GM23338 (cell line): ENCODE measurements around the gene CFAP77. TPM values are rescaled to one million over a fixed set of nuclear protein-coding genes. Genes with fewer than 3 reads are reported as not detected.

Source experiments
- ATAC-seq: fragments of 200-7000 bp; cut with Tn5 transposase; 3 replicates; pipeline ENCODE4 v1.9.1; 2020
- DNase-seq: peaks from one replicate; pipeline ENCODE4 v3.0.0-alpha.2; 2015; ENCODE audit warnings: low spot score
- H2AFZ ChIP-seq: fragments of 200-600 bp; sonication (generic); 2 replicates; pipeline ENCODE4 v1.8.0; 2016; ENCODE audit warnings: antibody characterized with exemption, mild to moderate bottlenecking, moderate library complexity
- H3F3A ChIP-seq: fragments of 200-600 bp; sonication (generic); replicated peaks from 2 replicates; pipeline ENCODE4 v1.8.0; 2017; ENCODE audit warnings: antibody characterized with exemption, mixed run types, low read depth
- H3K27ac ChIP-seq: fragments of 200-600 bp; sonication (generic); 2 replicates; pipeline ENCODE4 v1.6.1; 2016; ENCODE audit warnings: low read depth
- H3K27me3 ChIP-seq: fragments of 200-600 bp; sonication (generic); 2 replicates; pipeline ENCODE4 v1.8.0; 2016; ENCODE audit warnings: mild to moderate bottlenecking, mixed run types, moderate library complexity; ENCODE audit not compliant: insufficient read depth
- H3K36me3 ChIP-seq: fragments of 200-600 bp; sonication (generic); 2 replicates; pipeline ENCODE4 v1.8.0; 2016; ENCODE audit warnings: mild to moderate bottlenecking; ENCODE audit not compliant: insufficient read depth
- H3K4me1 ChIP-seq: fragments of 200-600 bp; sonication (generic); 2 replicates; pipeline ENCODE4 v1.8.0; 2016; ENCODE audit warnings: mild to moderate bottlenecking, moderate library complexity; ENCODE audit not compliant: insufficient read depth
- H3K4me2 ChIP-seq: fragments of 200-600 bp; sonication (generic); 2 replicates; pipeline ENCODE4 v1.7.1; 2017; ENCODE audit warnings: mixed run types
- H3K4me3 ChIP-seq: fragments of 200-600 bp; sonication (generic); 2 replicates; pipeline ENCODE4 v1.6.1; 2016; ENCODE audit warnings: mixed run types
- H3K79me2 ChIP-seq: fragments of 200-600 bp; sonication (generic); replicated peaks from 2 replicates; pipeline ENCODE4 v1.8.0; 2017; ENCODE audit warnings: mild to moderate bottlenecking; ENCODE audit not compliant: insufficient read depth
- H3K9me2 ChIP-seq: fragments of 200-600 bp; sonication (generic); 2 replicates; pipeline ENCODE4 v1.8.0; 2017; ENCODE audit not compliant: insufficient read depth
- H4K20me1 ChIP-seq: fragments of 200-600 bp; sonication (generic); replicated peaks from 2 replicates; pipeline ENCODE4 v1.8.0; 2017; ENCODE audit warnings: mild to moderate bottlenecking; ENCODE audit not compliant: insufficient read depth
- H3K27ac Mint-ChIP-seq: 2 replicates; pipeline ENCODE4 v1.8.0; 2020; ENCODE audit warnings: inconsistent platforms, mild to moderate bottlenecking, moderate library complexity, mixed read lengths
- H3K27me3 Mint-ChIP-seq: 3 replicates; pipeline ENCODE4 v1.8.0; 2022; ENCODE audit warnings: low read depth, mild to moderate bottlenecking, moderate library complexity, mixed read lengths, inconsistent platforms; ENCODE audit not compliant: insufficient read depth, poor library complexity
- H3K36me3 Mint-ChIP-seq: 3 replicates; pipeline ENCODE4 v1.8.0; 2021; ENCODE audit warnings: low read depth, mild to moderate bottlenecking, inconsistent platforms, moderate library complexity, mixed read lengths
- H3K4me1 Mint-ChIP-seq: 3 replicates; pipeline ENCODE4 v1.8.0; 2020; ENCODE audit warnings: mild to moderate bottlenecking, inconsistent platforms, mixed read lengths
- H3K4me3 Mint-ChIP-seq: 3 replicates; pipeline ENCODE4 v1.8.0; 2021; ENCODE audit warnings: moderate library complexity, mild to moderate bottlenecking, inconsistent platforms, mixed read lengths
- H3K9me3 Mint-ChIP-seq: 3 replicates; pipeline ENCODE4 v1.8.0; 2020; ENCODE audit warnings: moderate library complexity, mild to moderate bottlenecking, inconsistent platforms, mixed read lengths
- CREB1 ChIP-seq: fragments of 250-450 bp; sonication (Bioruptor Pico); IDR thresholded peaks from 2 replicates; pipeline ENCODE4 v1.5.0; 2020; ENCODE audit warnings: low read depth, mild to moderate bottlenecking, moderate library complexity
- CTCF ChIP-seq, 2 experiments: fragments of 200-600 bp in 1 of 2; sonication (generic) in 1 of 2; conservative IDR thresholded peaks; 2 replicates each; pipeline versions ENCODE4 v1.5.1 to v1.6.1; 2016 to 2017; ENCODE audit warnings: antibody characterized with exemption in 2 of 2, low read depth in 2 of 2, mild to moderate bottlenecking in 2 of 2, moderate library complexity in 1 of 2
- ETS1 ChIP-seq: IDR thresholded peaks from 2 replicates; pipeline ENCODE4 v1.6.1; 2016; ENCODE audit warnings: antibody characterized with exemption
- EZH2 ChIP-seq: fragments of 200-600 bp; sonication (generic); IDR thresholded peaks from one replicate; pipeline ENCODE4 v1.8.0; 2017; ENCODE audit warnings: antibody characterized with exemption, mild to moderate bottlenecking, low read depth; ENCODE audit not compliant: unreplicated experiment
- EZH2phosphoT487 ChIP-seq: fragments of 200-600 bp; sonication (generic); IDR thresholded peaks from one replicate; pipeline ENCODE4 v1.8.1; 2018; ENCODE audit warnings: antibody characterized with exemption; ENCODE audit not compliant: unreplicated experiment
- JUNB ChIP-seq: IDR thresholded peaks from one replicate; pipeline ENCODE4 v1.6.1; 2016; ENCODE audit warnings: antibody characterized with exemption; ENCODE audit not compliant: unreplicated experiment
- NANOG ChIP-seq: IDR thresholded peaks from 2 replicates; pipeline ENCODE4 v1.6.1; 2016; ENCODE audit warnings: antibody characterized with exemption, borderline replicate concordance
- POLR2AphosphoS5 ChIP-seq: IDR thresholded peaks from 2 replicates; pipeline ENCODE4 v1.6.1; 2016; ENCODE audit warnings: antibody characterized with exemption, low read depth
- REST ChIP-seq: IDR thresholded peaks from one replicate; pipeline ENCODE4 v1.6.1; 2018; ENCODE audit warnings: antibody characterized with exemption; ENCODE audit not compliant: unreplicated experiment
- STAT1 ChIP-seq: IDR thresholded peaks from one replicate; pipeline ENCODE4 v1.6.1; 2016; ENCODE audit warnings: antibody characterized with exemption; ENCODE audit not compliant: unreplicated experiment
- ZNF114 ChIP-seq: fragments of 250-450 bp; sonication (Bioruptor Pico); IDR thresholded peaks from 2 replicates; pipeline ENCODE4 v1.5.0; 2020; ENCODE audit warnings: mild to moderate bottlenecking, moderate library complexity
- ZNF331 ChIP-seq: fragments of 250-450 bp; sonication (Bioruptor Pico); IDR thresholded peaks from 2 replicates; pipeline ENCODE4 v1.5.0; 2020; ENCODE audit warnings: low read depth, mild to moderate bottlenecking, moderate library complexity
- polyA plus RNA-seq: library from polyadenylated mRNA; unstranded; fragments of >200 nt; fragmentation: Nextera tagmentation; extraction: Ambion mirVana; gene quantifications from 2 replicates; pipeline ENCODE4 v1.2.1, GENCODE V29; 2016
- total RNA-seq: library from RNA; depleted of rRNA; stranded (reverse); fragments of >200 nt; shearing (Covaris generic); gene quantifications from 2 replicates; pipeline ENCODE4 v1.2.3, GENCODE V29; 2014

Gene CFAP77
- total and polyA plus RNA-seq, 2 experiments from 2014 or later: 0.97 to 1.3 TPM

DNA sequence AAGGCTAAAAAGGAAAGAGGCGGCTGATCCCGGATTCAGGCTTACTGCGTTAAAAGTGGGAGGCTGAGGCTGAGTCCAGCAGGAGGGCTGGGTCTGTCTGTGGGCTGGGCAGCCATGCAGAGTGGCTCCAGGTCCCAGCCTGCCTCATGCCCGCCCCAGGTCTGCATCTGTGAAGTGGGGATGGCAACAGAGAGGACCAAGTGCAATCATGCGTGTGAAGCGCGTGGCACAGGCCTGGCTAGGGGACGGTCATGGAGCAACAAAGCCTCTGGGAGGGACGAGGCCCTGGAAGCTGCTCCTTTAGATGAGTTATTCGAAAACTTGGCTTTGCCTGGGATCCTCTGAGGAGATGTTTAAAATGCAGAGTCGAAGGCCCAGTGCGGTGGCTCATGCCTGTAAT is 142.0 kb downstream of the CFAP77 start:
- Histone ChIP-seq H3K36me3 (no peaks in the 10 kb centered on the region), H4K20me1 (no peaks in the 10 kb centered on the region), H3K4me1 (no peaks in the 10 kb centered on the region; the same call in 1 of the 2 replicates), H3K27me3 (no peaks in the 10 kb centered on the region), H3K9me2 (no peaks in the 10 kb centered on the region), H3K4me2 (no peak overlapping the region), H2AFZ (no peak overlapping the region), H3F3A (no peaks in the 10 kb centered on the region), H3K27ac (no peak overlapping the region), H3K79me2 (no peaks in the 10 kb centered on the region), H3K4me3 (no peak overlapping the region)
- H3K9me3 Mint-ChIP-seq: no peaks in the 10 kb centered on the region
- H3K4me3 Mint-ChIP-seq: no peak overlapping the region
- no peaks in the 10 kb centered on the region for H3K36me3 Mint-ChIP-seq
- H3K27me3 Mint-ChIP-seq: peaks cover 7% of the 10 kb centered on the region
- TF ChIP-seq STAT1 (no peak), ZNF114 (CRISPR knock-in tag) (no peak), ETS1 (no peak), NANOG (no peak), JUNB (no peak), CREB1 (no peak), REST (no peak), EZH2phosphoT487 (no peak), CTCF (conservative IDR thresholded peaks at IDR 0.05; ENCODE audit: low read depth in 2 of 2) (no peak)
- ATAC-seq (no peak), DNase-seq (no peak)
- H3K27ac Mint-ChIP-seq: no peak overlapping the region
- H3K4me1 Mint-ChIP-seq: peaks cover 29% of the 10 kb centered on the region

GRCh38 chr9:132554755-132555154 is 144.7 kb downstream of the CFAP77 start:
- Mint-ChIP-seq H3K4me3 (no peak overlapping the region), H3K27ac (no peak overlapping the region), H3K27me3 (peaks cover 5% of the 10 kb centered on the region), H3K4me1 (peaks cover 13% of the 10 kb centered on the region), H3K36me3 (peaks cover 5% of the 10 kb centered on the region), H3K9me3 (peaks cover 9% of the 10 kb centered on the region)
- no peaks in the 10 kb centered on the region for H4K20me1 ChIP-seq
- H3K4me1 ChIP-seq: no peaks in the 10 kb centered on the region
- H3K4me2 ChIP-seq: no peak overlapping the region
- ATAC-seq (no peak), DNase-seq (no peak)
- H3K27ac ChIP-seq: no peak overlapping the region
- H3F3A ChIP-seq: no peaks in the 10 kb centered on the region
- no peaks in the 10 kb centered on the region for H3K36me3 ChIP-seq
- H3K9me2 ChIP-seq: no peaks in the 10 kb centered on the region
- H3K79me2 ChIP-seq: no peaks in the 10 kb centered on the region
- no peak overlapping the region for H3K4me3 ChIP-seq
- TF ChIP-seq POLR2AphosphoS5: no peak
- TF ChIP-seq ZNF114 (CRISPR knock-in tag): no peak
- no peak for TF ChIP-seq STAT1
- no peak for TF ChIP-seq JUNB
- no peak for TF ChIP-seq EZH2
- no peak for TF ChIP-seq ZNF331 (CRISPR knock-in tag)
- no peak for TF ChIP-seq CREB1
- TF ChIP-seq NANOG: no peak
- no peak for TF ChIP-seq ETS1
- no peaks in the 10 kb centered on the region for H3K27me3 ChIP-seq
- H2AFZ ChIP-seq: no peak overlapping the region
